GM10266 (cell line): Measurements from ENCODE around the gene PPP2R3B.

ENCODE experiments used
- DNase-seq: peaks from one replicate; pipeline ENCODE4 v3.0.0; 2012; ENCODE audit errors: extremely low spot score
- TF ChIP-seq, protein P1 (sequence below): IDR thresholded peaks from 2 replicates; pipeline ENCODE4 v1.5.1; 2012; ENCODE audit warnings: mild to moderate bottlenecking, low read depth; ENCODE audit not compliant: control insufficient read depth, insufficient read depth; ENCODE audit errors: missing control alignments

Gene PPP2R3B

GRCh38 chrX:345020-345925 is 41.4 kb downstream of the PPP2R3B start:
- no peak for DNase-seq
- TF ChIP-seq, protein P1, sequence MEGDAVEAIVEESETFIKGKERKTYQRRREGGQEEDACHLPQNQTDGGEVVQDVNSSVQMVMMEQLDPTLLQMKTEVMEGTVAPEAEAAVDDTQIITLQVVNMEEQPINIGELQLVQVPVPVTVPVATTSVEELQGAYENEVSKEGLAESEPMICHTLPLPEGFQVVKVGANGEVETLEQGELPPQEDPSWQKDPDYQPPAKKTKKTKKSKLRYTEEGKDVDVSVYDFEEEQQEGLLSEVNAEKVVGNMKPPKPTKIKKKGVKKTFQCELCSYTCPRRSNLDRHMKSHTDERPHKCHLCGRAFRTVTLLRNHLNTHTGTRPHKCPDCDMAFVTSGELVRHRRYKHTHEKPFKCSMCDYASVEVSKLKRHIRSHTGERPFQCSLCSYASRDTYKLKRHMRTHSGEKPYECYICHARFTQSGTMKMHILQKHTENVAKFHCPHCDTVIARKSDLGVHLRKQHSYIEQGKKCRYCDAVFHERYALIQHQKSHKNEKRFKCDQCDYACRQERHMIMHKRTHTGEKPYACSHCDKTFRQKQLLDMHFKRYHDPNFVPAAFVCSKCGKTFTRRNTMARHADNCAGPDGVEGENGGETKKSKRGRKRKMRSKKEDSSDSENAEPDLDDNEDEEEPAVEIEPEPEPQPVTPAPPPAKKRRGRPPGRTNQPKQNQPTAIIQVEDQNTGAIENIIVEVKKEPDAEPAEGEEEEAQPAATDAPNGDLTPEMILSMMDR: no peak

DNA sequence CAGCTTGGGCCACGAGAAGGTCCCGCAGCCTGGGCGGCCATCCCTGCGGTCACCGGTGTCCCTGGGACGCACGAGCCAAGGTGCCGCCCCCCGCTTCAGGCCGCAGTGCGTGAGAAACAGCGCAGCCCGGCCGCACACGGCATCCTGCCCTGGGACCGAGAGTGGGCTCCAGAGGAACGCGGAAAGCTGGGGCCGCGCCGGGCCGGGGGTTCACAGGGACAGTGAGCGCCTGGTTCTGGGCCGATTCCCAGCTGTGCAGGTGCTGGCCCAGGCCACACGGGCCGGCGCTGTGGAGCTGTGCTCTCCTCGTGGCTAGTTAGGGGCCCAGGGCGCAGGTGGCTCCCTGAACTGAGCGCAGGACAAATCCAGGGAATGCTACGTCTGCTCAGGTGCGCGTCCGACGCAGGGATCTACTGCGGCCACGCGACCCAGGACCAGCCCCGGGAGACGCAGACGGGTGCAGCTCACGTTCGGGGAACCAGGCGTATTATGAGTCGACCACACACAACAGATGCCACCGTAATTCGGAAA is 42.3 kb downstream of the PPP2R3B start:
- TF ChIP-seq, protein P1: no peak
- no peak for DNase-seq

DNA sequence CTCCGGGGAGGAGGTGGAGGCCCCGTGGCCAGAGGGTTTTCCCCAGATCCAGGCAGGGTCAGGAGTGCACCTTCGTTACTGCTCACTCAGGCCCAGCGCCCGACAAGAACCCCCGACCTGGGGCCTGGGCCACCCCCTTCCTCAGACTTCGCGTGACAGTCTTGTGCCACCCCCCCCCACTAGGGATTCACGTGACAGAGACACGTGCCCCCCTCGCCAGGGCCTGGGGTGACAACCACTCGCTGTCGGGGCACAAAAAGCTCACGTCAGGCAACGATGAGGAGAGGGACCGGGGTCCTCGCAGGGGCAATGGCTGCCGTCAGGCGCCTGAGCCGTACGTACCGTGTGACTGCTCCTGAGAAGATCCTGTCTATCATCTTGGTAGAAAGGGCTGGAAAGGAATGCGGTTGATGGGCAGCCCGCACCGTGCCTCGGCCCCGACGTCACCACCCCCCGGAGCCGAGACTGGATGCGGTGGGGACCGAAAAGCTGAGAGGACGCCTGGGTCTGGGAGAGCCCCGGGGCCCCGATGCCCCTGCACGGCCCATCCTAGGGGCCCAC is 45.1 kb downstream of the PPP2R3B start:
- DNase-seq: no peak
- TF ChIP-seq, protein P1: no peak

- no peak for DNase-seq
- TF ChIP-seq, protein P1: no peak
These were observed 45.9 kb downstream of the PPP2R3B start for GRCh38 chrX:340641-341423.

GRCh38 chrX:340121-340520 is 46.6 kb downstream of the PPP2R3B start:
- TF ChIP-seq, protein P1: no peak
- DNase-seq: no peak

GRCh38 chrX:338836-339400 is 47.8 kb downstream of the PPP2R3B start:
- no peak for DNase-seq
- TF ChIP-seq, protein P1: no peak
